Hematopoietic multipotent progenitor cell treated with erythropoietin and hydrocortisone succinate and interleukin-3 and kit ligand, for 6 days (in vitro differentiated cells): ENCODE measurements around the gene COPA.

Experiments
- DNase-seq: peaks from one replicate; pipeline ENCODE4 v3.0.0-alpha.2; 2015

COPA gene

DNA sequence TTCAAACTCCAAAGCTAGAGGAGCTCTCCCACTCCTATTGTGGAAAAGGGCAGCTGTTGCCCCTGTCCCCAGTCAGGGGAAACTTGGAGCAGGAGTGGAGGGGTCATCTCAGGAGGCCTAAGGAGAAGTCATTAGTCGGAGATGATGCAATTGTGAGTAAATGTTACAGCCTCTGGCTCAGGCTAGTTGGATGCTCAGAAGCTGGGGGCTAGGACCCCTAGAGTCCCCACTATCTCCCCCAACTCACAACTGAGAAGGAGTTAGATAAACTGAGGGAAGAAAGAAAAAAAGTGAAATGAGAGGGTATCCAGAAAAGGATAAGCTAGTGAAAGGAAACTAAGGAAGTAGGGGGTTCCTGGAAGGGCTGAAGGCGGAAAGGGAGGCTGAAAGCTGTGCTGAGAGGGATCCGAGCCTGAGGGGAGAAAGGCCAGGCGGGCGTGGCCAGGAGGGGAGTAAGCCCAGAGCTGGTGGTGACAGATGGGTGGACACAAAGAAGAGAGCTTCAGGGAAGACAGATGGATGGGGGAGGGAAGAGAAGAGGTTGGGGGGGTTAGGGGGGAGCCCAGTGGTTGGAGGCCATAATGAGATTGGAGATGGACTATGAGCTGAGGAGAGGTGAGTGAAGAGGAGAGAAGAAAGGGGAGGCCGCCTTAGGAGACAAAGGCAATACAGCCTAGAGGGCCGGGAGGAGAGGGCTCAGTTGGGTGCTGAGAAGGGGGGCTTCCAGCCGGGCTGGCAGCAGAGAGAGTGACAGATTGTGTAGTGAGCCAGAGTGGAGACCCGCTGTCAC, 19.3 kb upstream of the COPA start:
- no peak for DNase-seq

DNA sequence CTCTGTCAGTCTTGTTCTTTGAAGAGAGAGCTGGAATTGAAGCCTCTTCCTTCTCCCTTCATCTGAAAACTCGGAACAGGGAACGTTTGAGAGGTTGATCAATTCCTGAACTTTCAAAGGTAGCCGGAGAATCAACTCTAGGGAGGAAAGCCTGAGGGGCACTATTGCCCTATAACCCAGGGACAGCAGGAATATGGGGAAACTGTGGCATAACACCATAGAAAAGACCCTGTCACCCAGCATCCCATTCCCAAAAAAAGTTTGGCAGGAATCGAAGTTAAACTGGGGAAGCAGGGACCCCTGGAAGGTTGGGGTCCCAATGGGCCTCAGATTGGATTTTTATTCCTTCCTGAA, 18.7 kb upstream of the COPA start:
- DNase-seq, result no peak

DNA sequence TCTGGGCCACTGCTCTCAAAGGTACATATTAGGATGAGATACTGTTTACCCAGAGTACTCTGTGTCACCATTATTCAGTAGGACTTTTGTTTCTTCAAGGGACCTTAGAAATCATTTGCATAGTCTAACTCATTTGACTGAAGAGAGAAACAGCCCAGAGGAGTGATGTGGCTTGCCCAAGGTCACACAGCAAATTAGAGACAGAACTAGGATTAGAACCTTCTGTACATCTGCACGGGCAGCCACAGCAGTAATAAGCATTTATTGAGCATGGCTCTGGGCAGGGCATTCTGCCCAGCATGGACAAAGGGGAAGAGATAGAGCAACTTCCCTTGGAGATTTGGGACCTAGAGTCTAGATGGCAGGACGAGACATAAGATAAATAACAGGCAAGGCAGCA, 18.1 kb upstream of the COPA start:
- no peak for DNase-seq

DNA sequence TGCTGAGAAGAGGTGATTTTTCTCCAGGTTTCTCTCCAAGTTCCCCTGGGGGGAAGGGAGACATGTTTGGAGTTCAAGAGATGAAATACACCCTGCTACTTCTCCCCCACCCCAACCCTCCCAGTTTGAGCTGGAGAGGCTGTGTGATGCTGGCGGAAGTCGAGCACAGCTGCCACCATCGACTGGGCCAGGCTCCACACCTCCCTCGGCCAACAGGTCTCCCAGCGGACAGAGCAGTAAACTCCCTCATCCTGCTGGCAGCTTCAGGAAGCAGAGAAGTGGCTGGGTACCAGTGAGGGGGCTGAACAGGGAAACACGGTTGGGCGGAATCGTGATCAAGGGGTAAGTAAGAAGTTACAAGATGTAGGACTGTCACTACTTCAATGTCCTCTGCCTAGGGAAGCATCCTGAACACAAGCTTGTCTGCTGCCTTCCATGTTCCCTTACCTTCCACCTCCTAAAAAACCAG, 17.2 kb upstream of the COPA start:
- DNase-seq, result no peak

DNA sequence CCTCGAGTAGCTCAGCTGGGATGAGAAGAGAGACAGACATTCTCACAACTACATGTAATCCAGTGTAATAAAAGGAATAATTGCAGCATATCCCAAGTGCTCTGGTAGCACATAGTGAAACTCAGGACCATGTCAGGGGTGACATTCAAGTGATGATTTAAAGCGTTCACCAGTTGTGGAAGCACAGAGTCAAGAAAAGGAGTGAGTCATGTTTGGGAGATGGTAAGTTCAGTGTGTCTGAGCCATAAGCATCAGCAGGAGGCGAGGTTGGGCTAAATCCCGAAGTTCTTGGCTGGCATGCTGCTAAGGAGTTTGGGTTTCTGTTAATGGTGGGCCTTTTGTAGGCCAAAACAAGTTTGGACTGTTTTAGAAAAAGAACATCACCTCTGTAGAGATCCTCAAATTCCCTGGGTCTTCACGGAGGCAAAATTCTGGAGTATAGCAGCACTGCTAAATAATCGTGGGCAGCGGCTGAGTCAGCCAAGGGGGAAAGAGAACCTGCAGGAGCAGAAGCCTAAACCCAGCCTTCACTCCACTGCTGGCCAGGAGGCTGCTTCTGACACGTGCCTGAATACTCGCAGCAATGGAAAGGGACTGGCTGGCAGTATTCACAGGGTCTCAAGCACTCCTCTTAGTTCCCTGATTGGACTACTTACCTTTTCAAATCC, 16.6 kb upstream of the COPA start:
- no peak for DNase-seq

DNA sequence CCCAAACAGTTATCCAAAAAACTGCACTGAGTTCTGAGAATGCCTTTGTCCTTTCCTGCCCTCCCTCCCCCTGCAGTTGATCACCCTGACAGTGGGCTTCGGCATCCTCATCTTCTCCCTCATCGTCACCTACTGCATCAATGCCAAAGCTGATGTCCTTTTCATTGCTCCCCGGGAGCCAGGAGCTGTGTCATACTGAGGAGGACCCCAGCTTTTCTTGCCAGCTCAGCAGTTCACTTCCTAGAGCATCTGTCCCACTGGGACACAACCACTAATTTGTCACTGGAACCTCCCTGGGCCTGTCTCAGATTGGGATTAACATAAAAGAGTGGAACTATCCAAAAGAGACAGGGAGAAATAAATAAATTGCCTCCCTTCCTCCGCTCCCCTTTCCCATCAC, 15.0 kb upstream of the COPA start:
- DNase-seq, result no peak

DNA sequence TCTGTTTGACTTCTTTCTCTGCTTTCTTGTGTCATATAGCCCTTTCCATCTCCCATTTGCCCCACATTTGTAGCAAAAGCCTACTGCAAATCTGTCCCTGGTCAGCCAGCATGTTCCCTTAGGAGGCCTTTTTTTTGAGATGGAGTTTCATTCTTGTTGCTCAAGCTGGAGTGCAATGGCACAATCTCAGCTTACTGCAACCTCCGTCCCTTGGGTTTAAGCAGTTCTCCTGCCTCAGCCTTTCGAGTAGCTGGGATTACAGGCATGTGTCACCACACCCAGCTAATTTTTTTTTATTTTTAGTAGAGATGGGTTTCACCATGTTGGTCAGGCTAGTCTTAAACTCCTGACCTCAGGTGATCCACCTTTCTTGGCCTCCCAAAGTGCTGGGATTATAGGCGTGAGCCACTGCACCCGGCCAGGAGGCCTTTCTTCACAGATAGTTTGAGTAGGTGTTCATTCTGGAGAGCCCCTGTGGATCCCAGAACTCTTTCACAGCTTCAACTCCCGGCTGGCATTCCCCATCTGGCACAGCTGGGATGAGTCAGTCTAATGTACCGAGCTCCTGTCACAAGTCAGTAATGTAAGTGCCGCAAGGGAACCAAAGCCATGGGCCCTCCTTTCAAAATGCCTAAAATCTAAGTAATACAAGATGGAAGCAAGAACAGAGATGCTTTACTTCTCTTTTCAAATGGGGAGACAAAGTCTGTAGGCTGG, 14.4 kb upstream of the COPA start:
- DNase-seq, result no peak

DNA sequence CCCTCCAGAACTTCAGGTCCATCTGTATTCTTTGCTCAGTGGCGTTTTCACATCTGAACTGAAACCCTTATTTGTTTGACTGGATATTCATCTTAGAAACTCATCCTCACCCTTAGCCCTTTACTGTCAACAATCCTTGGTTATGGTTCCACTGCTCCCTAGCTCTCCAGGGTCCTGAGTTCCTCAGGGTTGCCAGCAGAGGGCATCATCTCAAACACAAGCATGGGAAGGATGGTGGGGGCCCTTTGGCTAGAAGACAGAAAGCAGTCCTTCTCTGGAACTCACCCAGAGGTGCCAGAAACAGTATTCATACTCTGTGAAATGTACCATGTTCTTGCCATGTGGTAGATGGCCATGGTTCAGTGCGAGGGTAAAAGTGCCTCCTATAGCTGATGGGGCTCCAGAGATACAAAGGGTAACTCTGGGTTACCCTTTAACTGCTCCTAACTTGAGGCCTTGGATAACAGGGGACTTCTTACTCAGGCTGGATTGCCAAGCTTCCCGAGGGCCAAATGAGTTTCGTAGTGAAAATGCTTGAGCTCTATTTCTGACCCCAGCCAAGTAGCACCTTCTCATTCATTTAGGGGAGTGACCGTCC, 11.4 kb upstream of the COPA start:
- DNase-seq, result peak; percentile 71

DNA sequence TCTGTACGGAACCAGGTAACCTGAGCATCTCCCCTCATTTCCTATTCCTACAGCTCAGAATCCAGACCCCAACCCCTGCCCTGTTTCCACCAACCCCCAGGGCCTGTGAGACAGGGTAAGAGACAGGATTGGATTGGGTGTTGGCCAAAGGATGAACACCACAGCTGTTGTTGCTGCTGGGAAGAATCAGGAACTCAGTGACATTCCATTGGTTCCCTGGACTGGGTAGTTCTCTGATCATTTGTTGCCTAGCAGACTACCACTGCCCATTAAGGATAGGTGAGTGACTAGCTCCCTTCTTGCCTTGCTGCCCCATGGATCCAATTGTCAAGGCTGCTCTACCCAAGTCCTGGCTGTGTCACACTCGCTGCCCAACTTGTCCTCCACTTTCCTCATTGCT, 10.2 kb upstream of the COPA start:
- no peak for DNase-seq

DNA sequence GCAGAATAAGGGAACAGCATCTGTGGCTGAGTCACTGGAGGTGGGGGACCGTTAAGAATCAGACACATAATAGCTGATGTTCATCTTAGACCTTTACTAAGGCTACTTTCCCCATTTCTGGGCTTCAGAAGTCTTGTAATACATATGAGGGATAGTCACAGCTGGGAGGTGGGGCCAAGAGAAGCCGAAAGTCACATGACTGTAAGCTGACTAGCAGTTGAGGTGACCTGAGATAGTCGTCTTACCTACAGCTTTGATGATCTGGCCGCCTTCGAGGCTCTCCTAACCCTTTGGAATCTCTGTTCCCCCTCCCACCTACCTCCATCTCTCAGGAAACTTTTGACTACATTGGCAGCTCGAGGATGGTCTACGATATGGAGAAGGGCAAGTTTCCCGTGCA, 9.5 kb upstream of the COPA start:
- no peak for DNase-seq

DNA sequence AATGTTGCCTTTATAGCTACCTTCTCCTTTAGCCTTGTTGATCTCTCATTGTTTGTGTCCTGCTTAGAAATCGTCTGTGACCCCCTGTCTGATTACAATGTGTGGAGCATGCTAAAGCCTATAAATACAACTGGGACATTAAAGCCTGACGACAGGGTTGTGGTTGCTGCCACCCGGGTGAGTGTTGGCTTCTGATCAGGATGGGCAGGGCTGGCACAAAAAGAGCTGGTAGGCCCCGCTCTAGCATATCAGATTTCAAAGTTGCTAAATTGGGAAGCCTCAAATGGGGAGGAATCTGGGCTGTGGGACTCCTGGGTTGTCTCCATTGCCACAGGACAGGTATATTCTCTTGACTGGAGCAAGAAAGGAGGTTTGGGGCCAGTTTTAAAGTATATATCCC, 8.6 kb upstream of the COPA start:
- DNase-seq, result no peak

DNA sequence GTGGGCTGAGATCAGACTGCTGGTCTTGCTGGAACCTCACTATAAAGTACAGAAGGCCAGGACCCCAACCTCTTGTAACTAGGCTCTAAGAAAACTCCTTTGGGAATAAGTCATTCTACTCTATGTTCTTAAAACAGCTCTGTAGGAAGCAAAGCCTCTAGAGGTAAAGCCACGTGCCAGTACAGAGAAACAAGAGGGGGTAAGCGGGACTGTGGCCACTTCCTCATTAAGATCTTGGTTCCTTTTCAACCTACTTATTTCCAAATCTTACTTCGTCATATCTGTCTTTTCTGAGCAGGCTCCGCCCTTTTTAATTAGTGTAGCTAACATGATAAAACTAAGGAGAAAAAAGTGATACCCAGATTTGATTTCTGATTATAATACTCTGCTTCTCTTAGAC, 3.9 kb upstream of the COPA start:
- peak; percentile 79 for DNase-seq

DNA sequence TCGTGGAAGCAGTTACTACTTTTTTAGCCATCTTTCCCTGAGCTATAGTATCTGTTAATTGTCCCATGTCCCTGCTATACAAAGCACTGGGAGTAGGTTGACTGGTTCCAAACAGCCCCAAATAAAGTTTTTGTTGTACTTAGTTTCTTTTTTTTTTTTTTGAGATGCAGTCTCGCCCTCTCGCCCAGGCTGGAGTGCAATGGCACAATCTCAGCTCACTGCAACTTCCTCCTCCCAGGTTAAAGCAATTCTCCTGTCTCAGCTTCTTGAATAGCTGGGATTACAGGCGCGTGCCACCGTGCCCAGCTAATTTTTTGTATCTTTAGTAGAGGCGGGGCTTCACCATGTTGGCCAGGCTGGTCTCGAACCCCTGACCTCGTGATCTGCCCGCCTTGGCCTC, 3.4 kb upstream of the COPA start:
- DNase-seq, result no peak

DNA sequence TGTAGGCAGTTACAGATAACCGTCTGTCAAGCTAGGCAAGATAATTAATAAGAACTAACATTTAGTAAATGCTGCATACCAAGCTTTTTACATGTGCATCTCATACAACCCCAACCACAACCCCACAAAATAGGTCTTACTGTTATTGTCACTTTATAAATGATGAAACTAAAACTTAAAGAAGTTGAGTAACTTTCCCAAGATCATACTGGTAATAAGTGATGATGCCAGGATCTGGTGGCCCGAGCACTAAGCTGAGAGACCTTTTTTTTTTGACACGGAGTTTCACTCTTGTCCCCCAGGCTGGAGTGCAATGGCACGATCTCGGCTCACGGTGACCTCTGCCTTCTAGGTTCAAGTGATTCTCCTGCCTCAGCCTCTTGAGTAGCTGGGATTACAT, 1.9 kb upstream of the COPA start:
- DNase-seq, result no peak

DNA sequence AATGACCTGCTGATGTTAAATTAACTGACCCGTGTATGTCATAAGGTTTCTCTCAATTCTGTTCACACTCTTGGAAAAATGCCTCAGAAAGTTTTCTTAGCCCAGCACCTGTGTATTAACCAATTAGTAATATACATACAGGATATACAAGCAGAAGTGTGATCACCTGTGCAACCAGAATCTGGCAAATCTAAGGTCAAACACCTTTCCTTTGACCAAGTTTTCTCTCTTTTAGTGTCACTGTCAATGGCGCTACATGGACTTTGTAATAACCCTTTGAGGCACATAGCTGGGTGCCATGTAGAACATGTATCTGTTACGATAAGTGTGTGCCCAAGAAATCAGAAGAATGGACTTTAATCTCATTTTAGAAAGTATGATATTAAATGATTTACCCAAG, 1.2 kb upstream of the COPA start:
- DNase-seq, result no peak

DNA sequence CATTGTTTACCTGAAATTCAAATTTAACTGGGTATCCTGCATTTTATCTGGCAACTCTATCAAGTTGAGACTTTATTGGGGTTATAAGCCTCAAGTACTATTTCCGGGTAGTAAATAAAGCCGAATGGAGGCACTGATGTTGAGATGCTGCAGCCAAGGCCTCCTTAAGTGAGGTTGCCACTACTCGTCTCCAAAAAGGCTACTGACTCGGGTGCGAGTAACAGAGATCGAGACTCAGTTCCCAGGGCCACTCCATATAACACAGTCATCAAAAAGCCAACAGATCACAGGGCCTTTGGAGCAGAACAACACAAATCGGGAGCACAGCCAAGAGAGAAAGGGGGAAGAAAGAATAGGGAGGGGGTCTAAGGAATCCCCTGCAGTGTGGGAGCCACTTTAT, 524 bp downstream of the COPA start:
- DNase-seq, result peak; percentile 49

DNA sequence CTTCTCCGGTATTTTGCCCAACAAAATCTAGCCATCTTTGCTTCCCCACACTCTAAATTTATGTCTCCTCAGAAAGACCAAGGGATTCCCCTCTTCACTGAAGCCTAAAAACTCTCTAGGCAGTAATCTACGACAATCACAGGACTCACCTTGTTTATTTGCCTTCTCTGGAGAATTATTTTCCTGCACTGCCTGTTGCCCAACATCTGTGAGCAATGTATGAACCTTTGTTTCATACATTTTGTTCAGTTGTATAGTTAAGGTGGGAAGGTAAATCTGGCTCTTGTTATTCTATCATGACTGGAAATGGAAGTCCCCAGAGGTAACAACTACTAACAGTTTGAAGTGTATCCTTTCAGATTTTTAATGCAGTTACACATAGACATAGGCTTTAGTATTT, 2.2 kb downstream of the COPA start:
- DNase-seq, result no peak

DNA sequence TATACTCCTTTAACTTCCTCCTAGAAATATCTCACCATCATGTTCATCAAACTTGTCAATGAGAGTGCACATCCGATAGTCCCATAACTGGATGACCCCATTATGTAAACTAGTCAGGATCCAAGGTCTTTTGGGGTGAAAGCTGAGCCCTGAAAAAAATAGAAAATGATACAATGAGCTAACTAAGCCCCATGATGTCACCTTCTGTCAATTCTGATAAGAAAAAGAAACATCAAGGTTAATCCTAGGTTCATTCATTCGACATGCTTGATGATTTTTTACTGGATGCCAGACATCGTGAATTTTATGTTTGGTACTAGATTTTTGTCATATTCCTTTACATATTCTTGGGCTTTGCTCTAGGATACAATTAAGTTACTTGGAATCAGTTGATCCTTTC, 2.9 kb downstream of the COPA start:
- no peak for DNase-seq

DNA sequence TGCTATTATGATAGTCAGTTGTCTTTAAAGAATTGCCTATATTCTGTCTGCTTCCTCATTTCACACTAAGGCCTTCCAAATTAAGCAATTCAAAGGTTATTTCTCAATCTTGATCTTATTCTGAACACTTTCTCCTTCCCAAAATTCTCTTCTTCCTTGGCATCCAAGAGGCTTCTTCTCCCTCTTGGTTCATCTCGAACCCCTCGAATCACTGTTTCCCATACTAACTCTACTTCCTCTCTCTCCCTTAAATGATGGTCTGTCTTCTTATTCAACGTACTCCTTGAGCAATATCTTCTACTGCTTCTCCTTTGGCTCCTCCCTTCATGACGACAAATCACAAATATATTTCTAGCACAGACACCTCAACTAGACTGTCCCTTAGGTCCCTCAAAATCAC, 4.5 kb downstream of the COPA start:
- DNase-seq, result peak; percentile 13

DNA sequence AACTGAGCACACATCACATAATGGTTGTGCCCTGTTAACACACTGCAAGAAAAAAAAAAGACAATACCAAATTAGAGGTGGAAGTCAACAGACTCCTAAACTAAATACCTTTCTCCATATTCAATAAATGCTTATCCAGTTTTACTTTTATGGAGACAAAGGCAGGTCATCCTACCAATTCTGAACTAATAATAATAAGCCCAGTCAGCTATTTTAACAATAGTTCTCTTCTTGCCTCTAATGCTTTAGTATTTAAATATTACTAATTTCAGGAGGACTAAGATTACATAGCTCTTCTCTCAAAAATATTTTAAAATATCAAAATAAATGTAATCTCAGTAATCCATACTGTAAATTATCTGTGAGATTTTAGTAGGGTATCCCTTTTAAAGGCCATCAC, 10.5 kb downstream of the COPA start:
- DNase-seq, result no peak

DNA sequence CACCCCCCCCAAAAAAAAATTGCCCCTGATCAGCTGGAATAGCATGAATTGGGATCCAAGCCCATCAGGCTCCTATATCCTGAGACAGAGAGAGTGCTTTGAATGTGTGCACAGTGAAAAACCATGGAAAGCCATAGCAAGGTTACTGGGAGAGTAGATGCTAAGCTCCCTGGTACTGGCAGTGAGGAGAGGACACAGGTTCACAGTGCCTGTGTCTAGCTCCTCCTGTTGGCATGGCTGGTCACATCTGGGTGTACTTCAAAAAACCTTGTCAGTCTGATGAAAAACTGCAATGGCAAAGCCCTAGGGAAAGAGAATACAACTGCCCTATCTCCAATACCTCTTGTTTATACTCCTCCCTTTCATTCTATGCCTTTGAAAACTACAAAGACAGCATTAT, 12.9 kb downstream of the COPA start:
- DNase-seq, result peak; percentile 22

DNA sequence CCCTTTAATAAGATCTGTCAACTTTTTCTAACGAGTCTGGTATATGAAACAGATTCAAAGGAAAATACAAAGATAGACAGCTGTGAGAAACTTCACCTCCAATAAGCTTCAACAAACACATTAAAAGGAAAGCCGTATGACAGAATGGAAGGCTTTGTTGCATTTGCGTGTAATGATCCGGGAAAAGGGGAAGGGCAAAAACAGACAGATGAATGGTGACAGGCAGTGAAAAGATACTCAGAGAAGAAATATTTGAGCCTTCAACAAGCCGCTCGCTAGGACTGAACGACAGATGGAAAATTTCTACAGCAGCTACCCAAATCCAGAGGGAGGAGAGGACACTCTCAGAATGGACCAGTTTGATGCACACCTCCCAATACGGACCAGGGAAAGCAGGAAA, 14.9 kb downstream of the COPA start:
- no peak for DNase-seq

DNA sequence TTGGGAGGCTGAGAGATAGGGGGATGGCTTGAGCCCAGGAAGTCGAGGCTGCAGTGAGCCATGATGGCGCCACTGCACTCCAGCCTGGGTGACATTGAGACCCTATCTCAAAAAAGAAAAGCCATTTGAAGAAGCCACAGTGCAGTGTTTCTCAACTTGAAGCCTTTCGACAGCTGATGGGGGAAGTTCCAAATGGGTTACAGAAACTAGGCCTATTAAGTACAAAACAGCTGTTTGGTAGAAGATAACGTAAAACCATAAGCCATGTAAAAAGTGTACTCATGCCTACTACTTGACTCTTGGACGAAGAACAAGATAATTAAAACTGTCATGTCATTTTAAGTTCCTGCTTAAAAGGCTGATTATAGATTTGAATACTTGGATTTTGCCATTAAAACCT, 16.6 kb downstream of the COPA start:
- DNase-seq, result peak; percentile 72

DNA sequence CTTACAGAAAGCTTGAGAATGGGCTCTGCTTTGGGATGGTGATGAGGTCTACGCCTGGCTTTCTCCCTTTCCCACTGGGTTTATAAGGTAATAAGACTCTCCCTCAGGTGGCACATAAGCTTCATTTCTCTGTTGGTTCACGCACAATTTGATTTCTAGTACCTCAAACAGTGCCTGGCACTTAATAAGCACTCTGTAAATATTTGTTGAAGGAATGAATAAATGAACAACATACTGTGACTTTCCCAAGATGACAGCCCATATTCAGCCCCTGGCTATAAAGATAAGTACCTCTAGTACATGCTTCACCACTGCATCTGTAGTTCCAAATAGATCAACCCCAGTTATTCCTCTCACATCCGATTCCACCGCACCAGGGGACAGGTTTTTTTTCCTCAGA, 17.8 kb downstream of the COPA start:
- DNase-seq, result no peak
